AG09319 (cell line): Measurements from ENCODE around the gene FTSJ1.

Experiments used
- DNase-seq: peaks from one replicate; pipeline ENCODE4 v3.0.0-alpha.2; 2010; ENCODE audit warnings: low read depth; ENCODE audit errors: extremely low read depth
- CTCF ChIP-seq: IDR thresholded peaks from 2 replicates; pipeline ENCODE4 v1.5.1; 2011; ENCODE audit warnings: low read depth, mild to moderate bottlenecking, inconsistent platforms, low read length, moderate library complexity

FTSJ1 gene

GRCh38 chrX:48458711-48459110 is 17.3 kb upstream of the FTSJ1 start:
- no peak for TF ChIP-seq CTCF
- DNase-seq: no peak

- no peak for DNase-seq
- TF ChIP-seq CTCF: no peak
Observed at GRCh38 chrX:48459483-48459882, 16.5 kb upstream of the FTSJ1 start.

- no peak for TF ChIP-seq CTCF
- no peak for DNase-seq
Observed at GRCh38 chrX:48460031-48460430, 16.0 kb upstream of the FTSJ1 start.

GRCh38 chrX:48460606-48461005 is 15.4 kb upstream of the FTSJ1 start:
- no peak for DNase-seq
- TF ChIP-seq CTCF: no peak

GRCh38 chrX:48461830-48462229 is 14.2 kb upstream of the FTSJ1 start:
- TF ChIP-seq CTCF: no peak
- DNase-seq: no peak

- DNase-seq: peak; percentile 54
- no peak for TF ChIP-seq CTCF
Observed at GRCh38 chrX:48465336-48465933, 10.6 kb upstream of the FTSJ1 start.

- no peak for DNase-seq
- TF ChIP-seq CTCF: no peak; the same call in none of the 2 replicates
Observed at GRCh38 chrX:48466696-48467095, 9.3 kb upstream of the FTSJ1 start.
